GM21526 (cell line): Measurements from ENCODE around the gene DLG2.

Source experiments
- ATAC-seq: cut with Tn5 transposase; IDR thresholded peaks from one replicate; pipeline ENCODE4 v1.9.1; 2021; ENCODE audit warnings: moderate library complexity; ENCODE audit not compliant: unreplicated experiment, low FRiP score

Gene DLG2

GRCh38 chr11:84455691-84456090, 1171.5 kb downstream of the DLG2 start:
- no peak for ATAC-seq

DNA sequence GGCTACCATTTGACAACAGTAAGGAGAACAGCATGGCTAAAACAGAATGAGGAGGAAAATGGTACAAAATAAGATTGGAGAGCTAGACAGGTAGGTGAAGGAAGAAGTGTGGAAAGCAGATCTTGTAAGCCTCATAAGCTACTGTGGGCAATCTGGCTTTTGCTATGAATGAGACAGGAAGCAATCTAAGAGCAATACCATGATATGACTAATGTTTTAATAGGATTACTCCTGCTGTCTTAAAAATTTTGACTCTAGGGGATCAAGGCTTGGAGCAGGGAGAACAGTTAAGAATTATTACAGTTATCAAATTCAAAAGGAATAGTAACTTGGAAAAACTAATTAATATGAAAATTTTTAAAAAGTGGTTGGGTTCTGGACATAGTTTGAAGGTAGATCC, 1174.9 kb downstream of the DLG2 start:
- no peak for ATAC-seq

DNA sequence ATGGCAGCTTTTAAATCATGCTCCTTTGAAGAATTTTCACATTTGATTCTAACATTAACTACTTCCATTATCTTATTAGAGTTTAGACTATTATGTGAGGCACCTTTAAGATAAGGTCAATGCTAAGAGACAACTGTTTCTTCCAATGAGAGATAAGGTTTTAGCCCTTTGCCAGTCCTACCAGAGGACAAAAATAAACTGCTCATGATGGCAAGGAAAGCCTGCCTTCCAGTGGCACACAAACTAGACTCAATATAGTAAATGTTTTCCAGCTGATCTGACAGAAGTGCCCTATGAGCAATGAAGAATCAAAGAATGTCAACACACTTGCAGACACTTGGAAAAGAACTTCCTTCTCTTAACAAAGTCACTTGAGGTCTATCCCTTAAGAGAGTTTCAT, 1188.6 kb downstream of the DLG2 start:
- ATAC-seq = no peak

GRCh38 chr11:84437071-84437980, 1189.8 kb downstream of the DLG2 start:
- peak; percentile 98 for ATAC-seq

- ATAC-seq = no peak
Measured at GRCh38 chr11:84430661-84431060, 1196.5 kb downstream of the DLG2 start.

- no peak for ATAC-seq
Measured at GRCh38 chr11:84425673-84426072, 1201.5 kb downstream of the DLG2 start.

- ATAC-seq = no peak
Measured at GRCh38 chr11:84420271-84420670, 1206.9 kb downstream of the DLG2 start.

- no peak for ATAC-seq
Measured at GRCh38 chr11:84419616-84420015, 1207.5 kb downstream of the DLG2 start.

DNA sequence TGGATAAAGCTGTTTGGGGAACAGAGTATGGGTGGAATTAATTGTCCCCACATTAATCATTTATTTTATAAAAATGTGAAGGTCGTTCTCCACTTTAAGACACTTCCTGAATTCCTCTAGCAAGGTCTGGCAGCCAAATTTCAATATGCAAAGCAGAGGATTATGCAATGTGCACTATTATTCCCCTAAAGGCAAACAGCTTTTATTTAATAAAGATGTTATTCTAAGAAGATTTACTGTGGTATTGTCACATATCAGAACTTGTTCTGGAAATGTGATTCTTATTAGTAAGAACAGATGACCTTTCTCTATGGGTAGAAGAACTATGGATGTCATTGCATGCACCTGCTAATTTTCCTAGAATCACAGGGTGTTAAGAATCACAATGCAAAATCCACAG, 1212.2 kb downstream of the DLG2 start:
- ATAC-seq = no peak

DNA sequence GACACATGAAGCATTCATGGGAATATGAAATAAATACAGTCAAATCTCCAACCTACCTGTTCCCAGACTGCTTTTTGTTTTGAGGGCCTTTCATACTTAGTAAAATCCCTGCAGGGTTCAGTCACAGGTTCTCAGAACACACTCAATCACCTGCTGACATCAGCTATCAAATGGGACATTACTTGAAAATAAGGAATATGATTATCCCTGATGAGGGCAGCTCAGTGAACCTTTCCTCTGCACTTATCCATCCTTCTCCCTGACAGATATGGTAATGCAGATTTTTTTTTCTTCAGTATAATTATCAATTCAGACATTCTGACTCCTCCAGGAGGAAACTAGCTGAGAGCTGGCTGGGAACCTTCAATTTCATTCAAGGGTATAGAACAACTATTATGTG, 1213.6 kb downstream of the DLG2 start:
- no peak for ATAC-seq

GRCh38 chr11:84412862-84413261, 1214.3 kb downstream of the DLG2 start:
- ATAC-seq = no peak

GRCh38 chr11:84408946-84409411, 1218.2 kb downstream of the DLG2 start:
- no peak for ATAC-seq

DNA sequence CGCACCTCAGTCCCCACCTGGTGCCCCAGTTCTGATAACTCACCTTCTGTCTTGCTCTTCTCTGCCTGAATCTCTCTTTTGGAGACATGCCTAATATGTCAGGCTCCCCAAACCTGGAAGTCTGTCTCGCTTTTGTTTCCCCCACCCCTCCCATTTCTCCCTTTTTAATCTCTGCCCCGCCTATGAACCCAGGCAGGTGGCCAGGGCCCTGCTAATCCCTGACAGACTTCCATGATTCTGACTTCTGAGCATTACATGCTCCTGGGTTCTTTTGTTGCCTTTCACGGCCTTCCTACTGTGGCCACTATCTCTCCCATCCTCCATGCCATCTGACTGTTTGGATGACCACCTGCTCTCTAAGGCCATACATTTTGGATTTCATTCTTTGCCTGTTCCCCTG, 1220.1 kb downstream of the DLG2 start:
- no peak for ATAC-seq

DNA sequence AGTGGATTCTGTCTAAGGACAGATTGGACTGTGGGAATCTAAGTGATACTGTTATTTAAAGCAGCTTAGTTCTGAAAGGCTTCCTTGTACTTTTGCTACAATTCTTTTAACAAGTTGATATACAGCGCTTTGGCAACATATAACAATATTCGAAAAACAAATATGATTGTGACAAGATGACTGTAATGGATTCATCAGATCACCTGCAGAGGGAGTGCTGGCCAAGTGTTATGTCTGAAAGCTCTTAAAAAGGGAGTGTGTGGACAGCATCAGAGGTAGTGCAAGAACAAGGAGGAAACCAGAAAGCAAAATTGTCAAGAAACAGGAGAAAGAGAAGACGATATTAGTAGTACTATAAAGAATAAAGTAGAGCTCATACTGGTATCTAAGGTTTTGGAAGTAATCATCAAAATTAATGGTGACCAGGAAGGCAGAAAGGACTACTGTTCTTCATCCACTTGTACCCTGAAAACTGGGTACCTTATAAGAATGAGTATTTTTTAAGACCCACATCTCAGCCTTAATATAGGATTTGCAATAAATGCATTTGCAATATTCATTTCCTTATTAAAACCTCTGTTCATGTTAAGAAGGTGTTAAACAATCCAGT, 1229.0 kb downstream of the DLG2 start:
- ATAC-seq = no peak

GRCh38 chr11:84396521-84396920, 1230.6 kb downstream of the DLG2 start:
- no peak for ATAC-seq

DNA sequence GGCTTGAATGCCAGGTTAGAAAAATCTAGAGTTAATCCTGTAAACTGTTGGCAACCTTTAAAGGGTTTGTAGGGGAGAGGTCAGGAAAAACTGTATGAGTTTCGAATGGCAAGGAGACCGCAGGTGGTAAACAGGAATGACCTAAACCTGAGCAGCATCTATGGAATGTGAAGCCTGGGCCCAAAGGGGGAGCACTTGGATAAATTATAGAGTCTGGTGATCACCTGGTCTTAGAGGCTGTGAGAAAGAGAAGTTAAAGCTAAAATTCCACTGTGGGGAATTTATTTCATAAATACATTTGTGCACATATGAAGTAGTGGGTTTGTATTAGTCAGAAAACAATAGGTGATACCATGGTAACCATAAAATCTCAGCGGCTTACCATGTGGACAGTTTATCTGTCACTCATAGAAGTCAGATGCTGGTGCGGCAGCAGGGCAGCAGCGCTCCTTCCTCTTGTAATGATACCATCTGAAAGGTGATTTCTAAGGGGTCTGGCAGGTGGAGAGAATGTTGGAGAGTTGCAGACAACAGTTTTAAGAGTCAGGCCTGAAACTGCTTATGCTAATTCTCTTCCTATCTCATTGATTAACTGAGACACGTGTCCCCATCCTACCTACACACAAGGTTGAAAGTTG, 1236.6 kb downstream of the DLG2 start:
- ATAC-seq = no peak

DNA sequence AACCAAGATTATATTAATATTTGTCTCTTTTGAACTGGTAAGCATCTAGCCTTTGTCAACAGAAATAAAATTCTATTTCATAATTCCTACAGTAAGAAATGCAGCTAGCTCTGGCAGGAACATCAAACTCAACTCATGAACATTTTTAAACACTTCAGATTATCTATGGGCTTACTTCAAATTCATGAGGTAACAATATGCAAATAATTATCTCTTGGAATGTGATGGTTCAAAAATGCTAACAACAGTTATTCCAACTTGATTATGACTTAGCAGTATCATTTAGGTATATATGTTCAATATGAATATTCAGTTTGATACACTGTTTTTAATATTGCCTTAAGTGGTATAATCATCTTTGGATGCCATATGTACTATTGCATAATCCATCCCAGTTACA, 1237.4 kb downstream of the DLG2 start:
- ATAC-seq = no peak

- ATAC-seq = no peak
Measured at GRCh38 chr11:84384731-84385130, 1242.4 kb downstream of the DLG2 start.

GRCh38 chr11:84383576-84383975, 1243.6 kb downstream of the DLG2 start:
- no peak for ATAC-seq

- no peak for ATAC-seq
Measured at GRCh38 chr11:84381666-84382065, 1245.5 kb downstream of the DLG2 start.

- ATAC-seq = no peak
Measured at GRCh38 chr11:84372381-84372950, 1254.7 kb downstream of the DLG2 start.
